OCI-LY1 (cell line): Measurements from ENCODE around the gene AKT3.

ENCODE experiments used
- H2AFZ ChIP-seq: fragments of 200-600 bp; sonication (generic), shearing (Covaris generic); 2 replicates; pipeline ENCODE4 v1.6.0; 2014; ENCODE audit warnings: antibody characterized with exemption, mild to moderate bottlenecking, low read length
- H3F3A ChIP-seq: fragments of 200-600 bp; sonication (generic), shearing (Covaris generic); 2 replicates; pipeline ENCODE4 v1.6.0; 2014; ENCODE audit warnings: mild to moderate bottlenecking, antibody characterized with exemption, low read length, moderate library complexity; ENCODE audit not compliant: insufficient read depth
- H3K27ac ChIP-seq: fragments of 200-600 bp; sonication (generic); 2 replicates; pipeline ENCODE4 v1.5.1; 2014; ENCODE audit warnings: low read length, mixed run types, mild to moderate bottlenecking, low read depth; ENCODE audit not compliant: poor library complexity, severe bottlenecking
- H3K27me3 ChIP-seq: fragments of 200-600 bp; sonication (generic); 2 replicates; pipeline ENCODE4 v1.6.0; 2014; ENCODE audit warnings: antibody characterized with exemption, mild to moderate bottlenecking, low read length, moderate library complexity; ENCODE audit not compliant: insufficient read depth
- H3K36me3 ChIP-seq: fragments of 200-600 bp; sonication (generic); 2 replicates; pipeline ENCODE4 v1.6.1; 2014; ENCODE audit warnings: mild to moderate bottlenecking, antibody characterized with exemption, low read length, moderate library complexity, mixed read lengths; ENCODE audit not compliant: insufficient read depth
- H3K4me1 ChIP-seq: fragments of 200-600 bp; sonication (generic); 2 replicates; pipeline ENCODE4 v1.5.1; 2014; ENCODE audit warnings: mild to moderate bottlenecking, low read length, moderate library complexity; ENCODE audit not compliant: insufficient read depth, severe bottlenecking
- H3K4me2 ChIP-seq: fragments of 200-600 bp; sonication (generic), shearing (Covaris generic); 2 replicates; pipeline ENCODE4 v1.6.1; 2014; ENCODE audit warnings: low read length
- H3K4me3 ChIP-seq: fragments of 200-600 bp; sonication (generic); 2 replicates; pipeline ENCODE4 v1.5.1; 2014; ENCODE audit warnings: low read length, low read depth, mild to moderate bottlenecking, mixed read lengths; ENCODE audit not compliant: poor library complexity, severe bottlenecking
- H3K79me2 ChIP-seq: fragments of 200-600 bp; shearing (Covaris generic); 2 replicates; pipeline ENCODE4 v1.6.1; 2016; ENCODE audit warnings: mixed run types, low read length, mixed read lengths; ENCODE audit not compliant: insufficient read depth
- H3K9ac ChIP-seq: fragments of 200-600 bp; sonication (generic), shearing (Covaris generic); 2 replicates; pipeline ENCODE4 v1.6.1; 2014; ENCODE audit warnings: mild to moderate bottlenecking, low read length, mixed read lengths
- H3K9me2 ChIP-seq: fragments of 200-600 bp; sonication (generic), shearing (Covaris generic); 2 replicates; pipeline ENCODE4 v1.6.1; 2014; ENCODE audit warnings: low read depth, mild to moderate bottlenecking, low read length, mixed read lengths
- H3K9me3 ChIP-seq: fragments of 200-600 bp; shearing (Covaris generic); 2 replicates; pipeline ENCODE4 v1.6.1; 2014; ENCODE audit warnings: low read length, mixed read lengths
- H4K20me1 ChIP-seq: fragments of 200-600 bp; sonication (generic), shearing (Covaris generic); 2 replicates; pipeline ENCODE4 v1.6.0; 2016; ENCODE audit warnings: mild to moderate bottlenecking, low read length; ENCODE audit not compliant: insufficient read depth
- EZH2 ChIP-seq: fragments of 200-600 bp; sonication (generic), shearing (Covaris generic); IDR thresholded peaks from 2 replicates; pipeline ENCODE4 v1.8.0; 2017; ENCODE audit warnings: borderline replicate concordance, mixed run types, mild to moderate bottlenecking, antibody characterized with exemption, low read length, moderate library complexity, mixed read lengths
- TF ChIP-seq, protein P1 (sequence below): fragments of 200-600 bp; sonication (generic), shearing (Covaris generic); IDR thresholded peaks from 2 replicates; pipeline ENCODE4 v1.5.1; 2017; ENCODE audit warnings: mild to moderate bottlenecking, antibody characterized with exemption, low read length, moderate library complexity, mixed read lengths

Gene AKT3

DNA sequence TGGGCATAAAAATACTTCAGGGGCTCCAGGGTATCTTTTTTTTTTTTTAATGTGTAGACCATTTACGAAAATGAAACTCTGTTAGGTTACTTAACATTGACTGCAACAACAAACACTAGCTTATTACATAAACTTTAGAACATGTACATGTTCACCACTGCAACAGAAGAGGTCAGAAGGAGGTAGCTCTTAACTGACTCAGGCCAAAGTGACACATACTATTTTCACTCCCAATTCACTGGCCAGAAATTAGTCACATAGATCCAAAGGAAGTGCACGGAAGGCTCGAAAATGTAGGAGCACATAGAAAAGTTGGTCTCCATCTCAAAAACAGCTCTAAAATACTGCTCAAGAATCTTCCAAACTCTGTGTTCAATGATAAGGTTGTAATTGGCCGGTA lies 107.2 kb downstream of the AKT3 start:
- Histone ChIP-seq H3F3A (no peaks in the 10 kb centered on the region), H3K36me3 (no peaks in the 10 kb centered on the region), H3K27ac (no peak overlapping the region), H3K79me2 (no peaks in the 10 kb centered on the region), H3K27me3 (no peaks in the 10 kb centered on the region), H2AFZ (no peak overlapping the region), H3K4me2 (no peak overlapping the region), H3K9me2 (no peaks in the 10 kb centered on the region), H3K4me1 (no peaks in the 10 kb centered on the region), H4K20me1 (no peaks in the 10 kb centered on the region), H3K9me3 (no peaks in the 10 kb centered on the region), H3K9ac (no peak overlapping the region), H3K4me3 (no peak overlapping the region)
- TF ChIP-seq EZH2: no peak
- TF ChIP-seq, protein P1, sequence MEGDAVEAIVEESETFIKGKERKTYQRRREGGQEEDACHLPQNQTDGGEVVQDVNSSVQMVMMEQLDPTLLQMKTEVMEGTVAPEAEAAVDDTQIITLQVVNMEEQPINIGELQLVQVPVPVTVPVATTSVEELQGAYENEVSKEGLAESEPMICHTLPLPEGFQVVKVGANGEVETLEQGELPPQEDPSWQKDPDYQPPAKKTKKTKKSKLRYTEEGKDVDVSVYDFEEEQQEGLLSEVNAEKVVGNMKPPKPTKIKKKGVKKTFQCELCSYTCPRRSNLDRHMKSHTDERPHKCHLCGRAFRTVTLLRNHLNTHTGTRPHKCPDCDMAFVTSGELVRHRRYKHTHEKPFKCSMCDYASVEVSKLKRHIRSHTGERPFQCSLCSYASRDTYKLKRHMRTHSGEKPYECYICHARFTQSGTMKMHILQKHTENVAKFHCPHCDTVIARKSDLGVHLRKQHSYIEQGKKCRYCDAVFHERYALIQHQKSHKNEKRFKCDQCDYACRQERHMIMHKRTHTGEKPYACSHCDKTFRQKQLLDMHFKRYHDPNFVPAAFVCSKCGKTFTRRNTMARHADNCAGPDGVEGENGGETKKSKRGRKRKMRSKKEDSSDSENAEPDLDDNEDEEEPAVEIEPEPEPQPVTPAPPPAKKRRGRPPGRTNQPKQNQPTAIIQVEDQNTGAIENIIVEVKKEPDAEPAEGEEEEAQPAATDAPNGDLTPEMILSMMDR: no peak

DNA sequence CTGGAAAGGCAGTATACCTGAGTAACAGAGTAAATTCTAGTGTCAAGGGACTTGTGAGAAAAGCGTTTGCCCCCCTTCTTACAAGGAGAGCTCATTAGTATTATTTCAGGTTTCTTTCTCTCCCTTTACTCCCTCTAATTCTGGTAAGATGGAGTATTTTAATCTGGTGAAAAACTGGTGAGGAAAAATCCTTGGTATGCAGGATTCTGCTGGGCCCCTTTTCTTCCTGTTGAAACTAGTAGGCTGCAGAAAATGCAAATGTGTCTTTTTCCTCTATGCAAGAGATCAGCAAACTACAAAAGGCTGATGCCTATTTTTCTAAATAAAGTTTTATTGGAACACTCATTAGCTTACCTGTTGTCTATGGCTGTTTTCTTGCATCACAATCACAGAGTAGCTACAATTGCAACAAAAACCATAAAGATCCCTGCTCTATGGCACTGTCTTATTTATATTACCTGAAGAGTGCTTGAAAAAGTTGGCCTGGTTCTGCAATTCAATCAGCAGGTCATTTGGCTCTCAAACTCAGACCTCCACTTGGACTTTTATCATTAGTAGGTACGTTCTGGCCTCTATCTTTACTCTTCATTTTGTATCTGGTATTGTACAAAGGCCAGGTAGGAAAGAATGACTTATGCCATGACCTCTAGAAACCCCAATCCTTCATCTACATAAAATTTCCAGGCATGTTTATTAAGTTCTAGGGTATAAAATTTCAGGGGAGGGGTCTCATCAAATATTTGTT lies 109.6 kb downstream of the AKT3 start:
- Histone ChIP-seq H3K9ac (no peak overlapping the region), H2AFZ (no peak overlapping the region), H4K20me1 (no peaks in the 10 kb centered on the region), H3K79me2 (no peaks in the 10 kb centered on the region), H3K4me3 (no peak overlapping the region), H3K9me2 (no peaks in the 10 kb centered on the region), H3K4me2 (no peak overlapping the region), H3K4me1 (no peaks in the 10 kb centered on the region), H3K27ac (no peak overlapping the region), H3K9me3 (no peaks in the 10 kb centered on the region), H3K36me3 (no peaks in the 10 kb centered on the region), H3F3A (no peaks in the 10 kb centered on the region), H3K27me3 (no peaks in the 10 kb centered on the region)
- no peak for TF ChIP-seq EZH2
- TF ChIP-seq, protein P1: no peak

DNA sequence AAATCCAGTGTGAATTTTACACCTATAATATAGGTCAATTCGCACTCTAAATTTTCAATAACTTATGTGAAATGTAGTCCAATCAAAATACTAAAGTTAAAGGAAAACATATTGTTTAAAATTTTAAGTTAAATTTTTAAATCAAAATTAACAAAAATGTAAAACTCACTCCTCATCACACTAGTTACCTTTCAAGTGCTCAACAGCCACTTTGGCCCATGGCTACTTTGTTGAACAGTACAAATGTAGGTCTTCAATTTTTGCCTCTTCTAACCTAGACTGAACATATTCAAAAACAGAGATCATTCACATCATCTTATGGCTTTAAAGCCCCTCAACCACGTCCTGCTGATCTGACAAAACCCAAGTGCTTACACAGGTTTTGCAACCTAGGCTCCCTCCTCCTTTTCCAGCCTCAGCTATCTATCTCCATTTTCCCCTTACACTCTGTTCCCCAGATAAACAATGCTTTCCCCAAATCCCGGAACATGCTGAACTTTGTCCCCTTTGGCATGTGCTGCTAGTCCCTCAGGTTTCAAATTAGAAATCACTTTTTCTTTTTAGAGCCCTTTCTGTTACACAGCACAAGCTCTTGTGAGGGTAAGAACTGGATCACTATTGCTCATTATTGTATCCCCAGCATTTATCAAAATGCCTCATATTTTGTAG lies 110.6 kb downstream of the AKT3 start:
- Histone ChIP-seq H3F3A (no peaks in the 10 kb centered on the region), H3K27me3 (no peaks in the 10 kb centered on the region), H3K4me3 (no peak overlapping the region), H3K9me2 (no peaks in the 10 kb centered on the region), H3K9me3 (no peaks in the 10 kb centered on the region), H3K27ac (no peak overlapping the region), H4K20me1 (no peaks in the 10 kb centered on the region), H3K4me1 (no peaks in the 10 kb centered on the region), H3K36me3 (no peaks in the 10 kb centered on the region), H2AFZ (no peak overlapping the region), H3K79me2 (no peaks in the 10 kb centered on the region), H3K4me2 (no peak overlapping the region), H3K9ac (no peak overlapping the region)
- TF ChIP-seq EZH2: no peak
- TF ChIP-seq, protein P1: no peak
